Stimulated activated CD8-positive, alpha-beta memory T cell treated with anti-CD3 and anti-CD28 coated beads, Interleukin-12 subunit alpha, Interleukin-12 subunit beta, amount 100 ng/mL, for 24 hours (primary cell): ENCODE measurements around the gene FUNDC2.
"Not testable (repeated sequence)": the region's sequence is repeated elsewhere in the genome, so short reads cannot be mapped to it uniquely, and the experiment has no call there.

Source experiments
- DNase-seq: peaks from one replicate; pipeline ENCODE4 v3.0.0-alpha.2; 2020; ENCODE audit errors: extremely low read depth

The FUNDC2 gene, protein sequence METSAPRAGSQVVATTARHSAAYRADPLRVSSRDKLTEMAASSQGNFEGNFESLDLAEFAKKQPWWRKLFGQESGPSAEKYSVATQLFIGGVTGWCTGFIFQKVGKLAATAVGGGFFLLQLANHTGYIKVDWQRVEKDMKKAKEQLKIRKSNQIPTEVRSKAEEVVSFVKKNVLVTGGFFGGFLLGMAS

DNA sequence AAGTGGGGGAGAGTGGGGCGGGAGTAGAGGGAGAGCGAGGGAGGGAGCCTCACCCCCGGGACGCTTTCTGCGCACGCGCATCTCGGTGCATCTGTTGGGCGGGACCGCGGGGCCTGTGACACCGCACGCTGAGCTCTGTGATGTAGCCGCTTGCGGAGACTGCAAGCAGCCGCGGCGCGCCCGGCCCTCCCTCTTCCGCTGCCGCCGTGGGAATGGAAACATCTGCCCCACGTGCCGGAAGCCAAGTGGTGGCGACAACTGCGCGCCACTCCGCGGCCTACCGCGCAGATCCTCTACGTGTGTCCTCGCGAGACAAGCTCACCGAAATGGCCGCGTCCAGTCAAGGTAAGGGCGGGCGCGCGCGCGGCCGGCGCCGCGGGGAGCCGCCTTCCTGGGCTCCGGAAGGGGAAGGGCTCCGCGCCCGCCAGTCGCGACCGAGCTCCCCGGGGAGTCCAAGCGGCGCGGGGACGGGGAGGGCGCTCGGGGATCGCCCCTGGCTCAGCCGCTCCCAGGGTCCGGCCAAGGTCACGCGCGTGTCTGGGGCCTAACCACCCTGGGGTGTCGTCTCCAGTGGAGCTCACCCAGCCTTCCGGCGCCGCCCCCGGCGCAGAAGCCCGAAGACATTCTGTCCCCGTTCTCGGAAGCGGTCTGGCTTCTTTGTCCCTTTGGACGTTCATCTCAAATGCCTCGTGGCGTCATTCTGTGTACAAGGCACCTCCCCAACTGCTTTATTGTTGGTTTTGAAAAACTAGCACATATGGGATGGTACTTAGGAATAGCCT, at the start of gene FUNDC2:
FUNDC2 (plus strand) TSS at position 118 of the 782 bp plus-strand sequence; CDS start at position 213, 95 bp downstream.
- DNase-seq: peak; percentile 77

DNA sequence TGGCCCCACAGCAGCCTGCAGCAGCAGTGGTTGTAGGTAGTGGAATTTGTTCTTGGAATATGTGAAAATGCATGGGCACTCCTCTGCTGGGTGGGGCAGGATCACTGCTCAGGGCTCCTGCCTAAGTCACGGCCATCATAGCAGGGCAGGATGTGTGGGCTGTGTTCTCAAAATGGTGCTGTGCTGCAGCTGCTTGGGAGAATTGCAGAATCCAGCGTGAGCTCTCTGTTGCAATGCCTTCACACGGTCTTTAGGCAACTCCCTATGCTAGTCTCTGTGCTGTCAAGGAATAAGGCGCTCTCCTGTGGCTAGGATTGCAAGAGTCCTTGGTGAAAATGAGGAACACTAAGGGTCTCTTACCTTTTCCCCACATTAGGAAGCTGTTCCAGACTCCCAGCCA, 47.0 kb upstream of the FUNDC2 start:
- DNase-seq: no peak

DNA sequence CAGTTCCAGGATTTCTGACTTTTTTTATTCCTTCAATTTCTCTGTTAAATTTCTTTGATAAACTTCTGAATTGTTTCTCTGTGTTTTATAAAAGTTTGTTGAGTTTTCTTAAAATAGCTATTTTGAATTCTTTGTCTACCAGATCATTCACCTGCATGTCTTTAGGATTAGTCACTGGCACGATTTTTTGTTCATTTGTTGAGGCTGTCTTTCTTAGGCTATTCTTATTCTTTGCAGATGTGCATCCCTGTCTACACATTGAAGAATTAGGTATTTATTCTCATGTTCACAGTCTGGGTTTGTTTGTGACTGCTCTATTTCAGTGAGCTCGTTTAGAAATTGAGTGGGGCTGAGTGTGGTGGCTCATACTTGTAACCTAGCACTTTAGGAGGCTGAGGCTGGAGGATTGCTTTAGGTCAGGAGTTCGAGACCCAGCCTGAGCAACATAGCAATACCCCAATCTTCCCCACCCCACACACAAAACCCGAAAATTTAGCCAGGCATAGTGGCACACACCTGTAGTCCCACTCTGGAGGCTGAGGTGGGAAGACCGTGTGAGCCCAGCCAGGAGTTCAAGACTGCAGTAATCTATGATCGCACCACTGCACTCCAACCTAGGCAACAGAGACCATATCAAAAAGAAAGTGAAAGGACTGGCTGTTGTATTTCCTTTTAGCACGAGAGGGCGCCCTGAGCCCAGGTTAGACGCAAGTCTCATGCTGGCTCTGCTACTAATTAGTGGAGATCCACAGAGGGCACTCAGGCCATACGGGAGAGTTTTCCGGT, 46.1 kb upstream of the FUNDC2 start:
- peak; percentile 30 for DNase-seq

DNA sequence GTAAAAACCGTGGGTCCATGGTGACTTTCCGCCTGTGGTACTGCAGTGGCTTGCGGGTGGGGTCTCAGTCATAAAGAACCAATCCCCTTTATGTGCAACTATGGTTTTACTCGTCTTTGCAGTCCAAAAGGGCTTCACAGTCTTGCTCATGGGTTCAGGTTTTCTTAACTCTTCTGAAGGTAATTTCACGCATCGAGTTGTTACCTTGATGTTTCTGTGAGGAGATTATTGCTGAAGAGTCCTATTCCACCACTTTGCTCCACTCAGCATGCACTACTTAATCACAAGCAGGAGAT, 45.6 kb upstream of the FUNDC2 start:
- DNase-seq: no peak

DNA sequence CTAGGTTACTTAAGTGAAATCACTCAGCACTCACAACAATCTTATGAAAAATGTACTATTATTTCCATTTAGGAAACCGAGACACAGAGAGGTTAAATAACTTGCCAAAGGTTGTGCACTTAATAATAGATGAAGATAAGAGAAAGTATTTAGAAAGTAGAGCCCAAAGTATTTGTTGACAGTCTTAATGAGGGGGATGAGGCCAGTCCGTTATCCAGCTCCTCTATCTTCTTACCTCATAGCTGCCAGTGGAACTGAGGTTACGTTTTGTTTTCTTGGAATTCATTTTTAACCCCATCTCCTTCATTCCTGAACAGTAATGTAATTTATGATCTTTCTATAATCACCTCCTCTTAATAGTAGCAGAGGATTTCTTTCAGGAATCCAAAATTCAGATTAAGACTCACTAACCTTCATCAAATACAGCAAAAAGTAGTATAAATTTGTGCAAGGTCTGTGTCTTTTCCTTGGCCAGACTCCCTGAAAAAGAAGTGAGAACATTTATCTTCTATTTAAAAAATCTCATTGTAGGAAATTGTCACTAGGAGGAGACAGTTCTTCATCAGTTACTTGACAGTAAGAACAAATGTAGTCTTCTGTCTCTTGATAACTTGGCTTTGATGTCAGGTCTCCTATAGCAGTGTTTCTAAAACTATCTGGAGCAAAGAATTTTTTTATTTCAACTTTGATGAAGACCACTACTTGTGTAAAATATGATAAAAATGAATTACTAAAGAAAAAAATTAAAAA, 39.6 kb upstream of the FUNDC2 start:
- DNase-seq: no peak

DNA sequence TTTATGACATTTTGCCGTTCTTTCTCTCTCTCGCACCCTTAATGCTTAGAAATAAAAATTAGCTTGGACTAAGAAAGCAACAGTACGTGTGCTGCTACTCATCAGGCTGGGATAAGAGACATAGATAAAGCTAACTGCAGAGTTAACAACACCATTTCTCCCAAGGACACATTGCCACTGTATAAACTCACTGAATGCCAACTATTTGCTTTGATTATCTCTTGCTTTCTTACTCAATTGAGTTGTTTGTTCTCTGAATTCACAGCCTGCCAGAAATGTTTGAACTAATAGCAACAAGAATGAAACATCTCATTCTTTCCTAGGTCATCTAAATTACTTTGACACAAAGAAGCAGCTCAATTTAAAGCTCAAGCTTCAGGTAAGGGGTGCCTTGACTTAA, 38.7 kb upstream of the FUNDC2 start:
- DNase-seq: no peak

DNA sequence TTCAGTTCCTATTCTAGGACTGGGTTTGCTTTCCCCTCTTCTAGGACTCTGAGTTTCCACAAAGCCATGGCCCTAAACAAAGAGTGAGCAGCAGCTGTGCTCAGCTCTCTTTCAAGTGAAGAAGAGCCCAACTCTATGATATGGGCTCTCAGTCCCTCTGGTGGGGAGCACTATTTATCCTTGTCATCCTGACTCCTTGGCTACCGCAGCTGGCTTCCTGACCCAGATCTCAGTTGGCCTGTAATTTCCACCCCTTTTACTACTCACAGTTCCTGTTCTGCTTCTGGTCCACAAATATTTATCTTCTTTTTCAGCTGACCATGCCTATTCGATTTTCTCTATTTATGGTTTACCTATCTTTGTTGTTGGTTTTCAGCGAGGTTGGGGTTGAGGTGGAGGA, 37.9 kb upstream of the FUNDC2 start:
- DNase-seq: no peak

DNA sequence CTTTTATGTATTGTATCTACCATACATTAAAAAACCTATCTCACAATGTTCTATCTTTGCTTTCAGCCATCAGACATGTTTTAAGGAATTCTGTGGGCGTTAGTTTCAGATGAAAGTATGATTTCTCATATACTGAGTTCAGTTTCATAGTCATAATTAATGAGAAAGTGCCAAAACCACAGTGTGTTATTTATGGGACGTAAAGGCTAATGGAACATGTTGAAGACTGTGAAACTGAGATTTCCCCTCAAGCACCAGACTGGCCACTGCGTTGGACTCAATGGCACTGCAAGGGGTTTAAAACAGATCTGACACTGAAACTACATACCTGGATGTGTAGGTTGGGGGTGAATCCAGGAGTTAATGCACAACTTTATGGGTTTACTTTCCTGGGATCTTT, 36.1 kb upstream of the FUNDC2 start:
- DNase-seq: no peak

DNA sequence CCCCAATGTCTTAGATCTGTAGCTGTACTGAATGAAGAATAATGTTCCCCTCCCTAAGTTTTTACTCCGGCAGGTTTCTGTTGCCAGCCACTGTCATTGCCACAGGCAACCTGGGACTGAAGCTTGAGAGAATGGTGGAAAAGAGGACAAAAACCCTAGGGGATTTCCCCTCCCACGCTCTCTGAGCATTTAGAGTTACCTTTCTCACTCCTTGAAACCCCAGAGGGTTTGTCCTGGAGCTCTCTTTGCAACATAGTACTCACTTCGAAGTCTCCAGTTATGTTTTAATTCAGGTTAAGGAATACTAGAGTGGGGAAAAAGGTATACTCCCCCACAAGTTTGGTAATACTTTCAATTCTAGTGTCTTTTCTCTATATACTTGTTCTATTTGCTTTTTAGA, 35.6 kb upstream of the FUNDC2 start:
- DNase-seq: no peak

DNA sequence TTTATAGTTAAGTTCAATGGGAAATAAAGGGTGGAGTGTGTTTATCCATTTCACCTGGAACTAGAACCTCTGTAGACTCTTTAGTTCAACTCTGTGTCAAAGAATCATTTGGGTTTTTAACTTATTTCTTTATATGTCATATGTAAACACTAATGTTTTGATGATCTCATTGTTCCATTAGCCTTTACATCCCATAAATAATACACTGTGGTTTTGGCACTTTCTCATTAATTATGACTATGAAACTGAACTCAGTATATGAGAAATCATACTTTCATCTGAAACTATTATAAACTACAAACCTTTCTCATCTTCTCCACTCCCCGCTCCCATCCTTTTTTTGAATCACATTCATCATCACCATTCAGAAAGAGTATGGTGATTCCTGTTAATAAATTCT, 35.2 kb upstream of the FUNDC2 start:
- DNase-seq: no peak

DNA sequence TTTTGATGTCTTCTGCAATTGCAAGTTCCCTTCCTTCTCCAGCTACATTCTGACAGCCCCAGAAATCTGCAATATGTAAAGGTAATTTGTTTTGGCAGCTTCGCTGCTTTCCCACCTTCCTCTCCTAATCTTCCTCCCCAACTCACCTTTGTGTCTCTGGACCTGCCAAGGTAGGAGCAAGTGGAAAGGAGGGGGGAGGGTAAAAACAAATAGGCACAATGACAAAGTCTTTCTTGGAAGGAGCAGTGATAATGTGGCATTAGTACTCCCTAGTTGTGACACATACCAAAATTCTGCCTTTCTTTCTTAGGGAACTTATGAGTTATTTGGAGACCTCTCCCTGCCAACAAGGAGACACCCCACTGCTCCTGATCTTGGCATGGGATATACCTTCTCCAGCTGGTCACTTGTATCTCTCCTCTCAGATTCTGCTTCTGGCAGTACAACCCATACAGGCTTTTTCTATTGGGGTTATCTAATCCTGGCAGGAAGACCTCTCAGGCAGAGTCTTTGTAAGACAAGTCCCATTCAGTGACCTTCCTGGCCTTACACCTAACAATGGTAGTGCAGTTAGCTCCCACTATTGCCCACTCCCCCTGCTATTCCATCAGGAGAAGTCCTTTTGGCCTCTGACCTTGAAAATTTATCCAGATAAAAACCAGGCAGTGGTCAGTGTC, 28.3 kb upstream of the FUNDC2 start:
- DNase-seq: no peak

DNA sequence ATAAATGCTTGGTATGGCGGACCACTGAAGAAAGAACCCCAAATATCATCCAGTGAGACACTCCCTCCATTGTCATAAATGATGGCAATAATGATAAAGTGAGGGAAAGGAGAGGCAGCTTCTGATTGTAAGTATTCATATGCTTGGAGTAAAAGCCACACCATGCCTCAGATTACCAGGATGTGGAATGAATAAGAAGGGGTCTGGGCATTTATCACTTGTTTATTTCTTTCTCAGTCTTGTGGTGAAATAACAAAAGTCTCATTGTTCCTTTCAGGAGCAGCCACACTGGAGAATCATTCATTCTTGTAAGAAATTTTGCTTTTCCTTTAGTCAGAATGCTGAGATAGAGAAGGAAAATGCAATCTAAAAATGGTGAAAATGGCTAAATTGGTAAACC, 25.8 kb upstream of the FUNDC2 start:
- no peak for DNase-seq

DNA sequence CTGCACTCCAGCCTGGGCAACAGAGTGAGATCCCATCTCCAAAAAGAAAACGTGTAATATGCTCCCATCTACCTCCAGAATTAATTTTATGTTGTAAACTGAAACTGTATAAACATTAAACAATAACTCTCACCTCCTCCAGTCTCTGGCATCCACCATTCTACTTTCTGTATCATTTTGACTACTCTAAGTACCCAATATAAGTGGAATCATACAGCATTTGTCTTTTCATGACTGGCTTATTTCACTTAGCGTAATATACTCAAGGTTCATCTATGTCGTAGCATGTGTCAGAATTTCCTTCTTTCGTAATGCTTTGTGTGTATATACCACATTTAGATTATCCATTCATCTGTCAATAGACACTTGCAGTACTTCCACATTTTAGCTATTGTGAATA, 24.8 kb upstream of the FUNDC2 start:
- DNase-seq: no peak

DNA sequence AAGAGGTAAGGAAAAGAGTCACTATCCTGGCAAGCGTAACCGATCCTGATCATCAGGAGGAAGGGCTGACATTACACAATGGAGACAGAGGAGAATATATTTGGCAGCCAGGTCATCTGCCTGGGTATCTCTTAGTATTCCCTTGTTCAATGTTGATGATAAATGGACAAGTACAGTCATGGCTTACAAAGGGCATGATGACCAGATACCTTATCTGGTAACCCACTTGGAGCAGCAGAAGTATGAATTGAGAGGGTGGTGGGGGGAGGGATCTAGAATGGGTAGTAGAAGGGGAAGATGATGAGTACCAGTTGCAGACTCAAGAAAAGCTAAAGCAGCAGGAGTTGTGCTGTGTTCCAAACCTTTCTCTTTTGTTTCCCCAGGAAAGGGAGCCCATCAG, 21.5 kb upstream of the FUNDC2 start:
- no peak for DNase-seq

DNA sequence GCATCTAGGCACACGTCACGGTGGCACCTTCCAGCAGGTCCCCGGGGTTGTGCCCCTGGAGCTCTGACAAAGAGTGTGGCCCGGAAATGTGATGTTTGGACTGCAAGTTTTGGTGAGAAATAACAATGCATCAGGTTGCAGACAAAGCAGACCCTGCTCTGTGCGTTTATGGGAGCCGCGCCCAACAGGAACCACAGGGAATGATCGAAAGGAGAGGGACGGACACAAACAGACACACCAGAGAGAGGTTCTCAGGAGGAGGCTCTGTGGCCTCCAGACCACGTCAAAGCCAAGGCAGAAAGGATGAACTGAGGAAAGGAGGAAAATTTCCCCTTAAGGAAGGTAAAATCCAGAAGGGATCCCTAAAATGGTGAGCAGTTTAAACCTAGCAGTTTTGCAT, 20.3 kb upstream of the FUNDC2 start:
- not testable (repeated sequence) for DNase-seq

DNA sequence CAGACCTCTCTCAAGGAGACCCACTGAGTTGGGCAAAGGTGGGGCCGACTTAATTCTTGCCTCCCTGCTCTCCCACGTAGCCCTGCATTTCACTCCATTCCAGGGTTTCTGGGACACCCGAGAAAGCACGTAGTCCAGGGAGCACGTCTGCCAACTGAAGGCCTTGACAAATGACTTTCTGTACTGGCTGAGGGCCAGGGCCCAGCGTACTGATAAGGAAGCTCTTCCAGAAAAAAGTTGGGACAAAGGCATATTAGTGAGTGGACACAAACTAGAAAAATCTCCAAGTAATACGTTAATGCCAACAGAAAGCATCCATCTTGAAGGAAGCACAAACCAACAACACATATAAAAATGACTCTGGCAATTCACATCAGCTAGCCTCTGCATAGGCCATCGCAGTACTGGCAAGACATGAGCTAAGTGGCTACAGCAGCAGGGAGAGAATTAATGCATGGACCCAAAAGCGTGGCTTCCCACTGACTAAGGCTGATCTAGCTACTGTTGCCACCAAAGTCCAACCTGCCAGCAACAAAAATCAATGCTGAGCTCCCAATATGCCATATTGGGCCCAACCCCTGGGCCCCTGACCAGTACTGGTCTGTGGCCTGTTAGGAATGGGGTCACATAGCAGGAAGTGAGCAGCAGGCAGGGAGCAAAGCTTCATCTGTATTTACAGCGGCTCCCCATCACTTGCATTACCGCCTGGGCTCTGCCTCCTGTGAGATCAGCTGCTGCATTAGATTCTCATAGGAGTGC, 19.6 kb upstream of the FUNDC2 start:
- not testable (repeated sequence) for DNase-seq

DNA sequence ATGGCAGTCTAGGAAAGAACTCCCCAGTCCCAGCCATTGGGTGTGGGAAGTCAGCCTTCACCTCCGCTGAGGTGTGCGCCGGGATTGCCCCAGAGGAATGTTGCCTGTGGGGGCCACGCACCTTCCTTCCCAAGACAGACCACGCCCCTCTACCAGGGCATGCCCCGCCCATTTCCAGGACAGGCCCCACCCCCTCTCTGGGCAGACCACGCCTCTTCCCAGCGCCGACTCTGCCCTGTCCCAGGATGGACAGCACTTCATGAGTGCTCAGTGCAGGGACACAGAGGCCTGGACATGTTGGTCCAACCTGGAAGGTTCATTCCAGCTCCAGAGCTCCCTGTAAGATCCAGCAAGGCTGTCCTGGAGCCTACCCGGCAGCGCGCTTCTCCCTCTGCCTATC, 18.1 kb upstream of the FUNDC2 start:
- DNase-seq: not testable (repeated sequence)

DNA sequence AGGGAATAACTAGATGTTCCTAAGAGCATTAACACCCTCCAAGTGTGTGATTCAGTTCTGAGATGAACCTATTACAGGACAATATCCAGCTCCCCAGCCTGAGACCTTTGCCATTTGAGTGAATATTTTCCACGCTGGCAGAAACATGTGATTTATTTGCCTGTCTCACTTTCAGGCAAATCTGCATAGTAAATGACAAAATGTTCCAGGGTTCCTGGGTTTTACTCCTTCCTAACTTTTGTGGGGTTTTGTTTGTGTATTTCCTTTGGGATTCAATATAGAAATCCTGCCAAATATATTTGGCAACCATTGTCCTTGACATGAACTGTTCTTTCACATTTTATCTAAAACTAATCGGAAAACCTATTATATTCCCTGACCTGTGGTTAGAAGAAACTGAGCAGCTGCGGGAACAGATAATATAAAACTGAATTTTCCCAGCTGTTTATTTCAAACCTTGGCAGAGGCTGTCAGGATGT, 16.6 kb upstream of the FUNDC2 start:
- DNase-seq: no peak

DNA sequence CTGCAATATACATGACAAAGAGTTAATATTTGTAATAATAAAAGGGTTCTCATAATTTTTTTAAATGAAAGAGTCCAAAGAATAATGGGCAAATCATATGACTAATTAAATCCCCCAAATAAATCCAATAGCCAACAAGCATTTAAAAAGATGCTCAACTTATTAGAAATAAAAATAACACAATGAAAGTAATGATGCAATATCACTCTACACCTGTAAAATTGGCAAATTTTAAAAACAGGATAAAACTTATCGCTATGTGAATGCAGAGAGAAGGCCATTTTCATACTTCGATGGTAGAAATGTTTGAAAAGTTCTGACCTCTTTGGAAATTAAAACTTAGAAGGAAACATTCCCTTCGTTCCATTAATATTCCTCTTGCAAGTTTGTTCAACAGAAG, 6.1 kb upstream of the FUNDC2 start:
- no peak for DNase-seq

DNA sequence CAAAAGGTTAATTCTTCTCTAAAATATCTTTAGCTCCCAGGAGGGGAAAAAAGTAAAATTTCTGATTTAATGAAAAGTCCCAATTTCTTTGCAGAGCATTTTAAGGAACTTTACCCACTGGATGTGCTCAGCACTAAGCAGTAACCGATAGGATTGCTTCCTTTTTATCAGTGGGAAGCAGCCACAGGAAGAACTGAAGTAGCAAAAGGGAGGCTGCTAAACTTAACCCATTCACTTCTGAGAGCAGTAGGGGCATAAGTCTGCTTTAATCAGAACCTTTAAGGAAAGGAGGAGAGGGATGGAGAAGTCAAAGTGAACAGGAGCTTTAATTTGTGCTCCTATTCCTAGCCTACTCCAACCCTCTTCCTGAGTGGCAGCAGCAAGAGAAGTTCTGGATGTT, 4.1 kb upstream of the FUNDC2 start, which contains the start of gene F8:
F8 (minus strand) TSS at position 139 of the 400 bp plus-strand sequence. CDS start 171 bp downstream, outside the sequence.
- no peak for DNase-seq
